Activated naive CD8-positive, alpha-beta T cell treated with anti-CD3 and anti-CD28 coated beads, Interleukin-2, amount 50 U/mL, for 16 hours (primary cell): Measurements from ENCODE around the gene CLCN5.
A peak's percentile ranks its signal among the peaks of the same experiment; 100 is the strongest.

Experiments used
- DNase-seq: peaks from one replicate; pipeline ENCODE4 v3.0.0-alpha.2; 2020; ENCODE audit warnings: low read depth, low spot score

Gene CLCN5

GRCh38 chrX:49922291-49923241, at the start of gene CLCN5:
TSS of gene CLCN5 (plus strand) at chrX:49922596. CDS start at chrX:49925299, 2,703 bp downstream.
- DNase-seq, result peak; percentile 81

GRCh38 chrX:49876750-49877149, 45.6 kb upstream of the CLCN5 start:
- DNase-seq, result no peak

- DNase-seq, result no peak
Observed at GRCh38 chrX:49877397-49878101, 44.8 kb upstream of the CLCN5 start.

- DNase-seq, result no peak
Observed at GRCh38 chrX:49878128-49878833, 44.1 kb upstream of the CLCN5 start.

GRCh38 chrX:49878834-49879655, 43.4 kb upstream of the CLCN5 start, which contains the start of gene USP27X:
TSS of gene USP27X (plus strand) at chrX:49879484. CDS start at chrX:49880308, 824 bp downstream.
- peak; percentile 18 for DNase-seq

GRCh38 chrX:49879656-49880277, 42.6 kb upstream of the CLCN5 start:
- no peak for DNase-seq

- DNase-seq, result no peak
Observed at GRCh38 chrX:49880668-49881067, 41.7 kb upstream of the CLCN5 start.

GRCh38 chrX:49884290-49884862, 38.0 kb upstream of the CLCN5 start:
- no peak for DNase-seq

- no peak for DNase-seq
Observed at GRCh38 chrX:49892542-49892941, 29.9 kb upstream of the CLCN5 start.

GRCh38 chrX:49896951-49897350, 25.4 kb upstream of the CLCN5 start:
- DNase-seq, result no peak

GRCh38 chrX:49901048-49901447, 21.3 kb upstream of the CLCN5 start:
- no peak for DNase-seq

- no peak for DNase-seq
Observed at GRCh38 chrX:49910344-49910743, 12.1 kb upstream of the CLCN5 start.

- no peak for DNase-seq
Observed at GRCh38 chrX:49912086-49912485, 10.3 kb upstream of the CLCN5 start.

GRCh38 chrX:49912861-49913260, 9.5 kb upstream of the CLCN5 start:
- no peak for DNase-seq

GRCh38 chrX:49915361-49916222, 6.8 kb upstream of the CLCN5 start:
- peak; percentile 17 for DNase-seq

- DNase-seq, result no peak
Observed at GRCh38 chrX:49919617-49920016, 2.8 kb upstream of the CLCN5 start.

- no peak for DNase-seq
Observed at GRCh38 chrX:49921109-49921508, 1.3 kb upstream of the CLCN5 start.

- no peak for DNase-seq
Observed at GRCh38 chrX:49925176-49925575, 2.8 kb downstream of the CLCN5 start.

- DNase-seq, result no peak
Observed at GRCh38 chrX:49930039-49930438, 7.6 kb downstream of the CLCN5 start.
